ENCODE measurements around the gene CLEC7A.

The CLEC7A gene

DNA sequence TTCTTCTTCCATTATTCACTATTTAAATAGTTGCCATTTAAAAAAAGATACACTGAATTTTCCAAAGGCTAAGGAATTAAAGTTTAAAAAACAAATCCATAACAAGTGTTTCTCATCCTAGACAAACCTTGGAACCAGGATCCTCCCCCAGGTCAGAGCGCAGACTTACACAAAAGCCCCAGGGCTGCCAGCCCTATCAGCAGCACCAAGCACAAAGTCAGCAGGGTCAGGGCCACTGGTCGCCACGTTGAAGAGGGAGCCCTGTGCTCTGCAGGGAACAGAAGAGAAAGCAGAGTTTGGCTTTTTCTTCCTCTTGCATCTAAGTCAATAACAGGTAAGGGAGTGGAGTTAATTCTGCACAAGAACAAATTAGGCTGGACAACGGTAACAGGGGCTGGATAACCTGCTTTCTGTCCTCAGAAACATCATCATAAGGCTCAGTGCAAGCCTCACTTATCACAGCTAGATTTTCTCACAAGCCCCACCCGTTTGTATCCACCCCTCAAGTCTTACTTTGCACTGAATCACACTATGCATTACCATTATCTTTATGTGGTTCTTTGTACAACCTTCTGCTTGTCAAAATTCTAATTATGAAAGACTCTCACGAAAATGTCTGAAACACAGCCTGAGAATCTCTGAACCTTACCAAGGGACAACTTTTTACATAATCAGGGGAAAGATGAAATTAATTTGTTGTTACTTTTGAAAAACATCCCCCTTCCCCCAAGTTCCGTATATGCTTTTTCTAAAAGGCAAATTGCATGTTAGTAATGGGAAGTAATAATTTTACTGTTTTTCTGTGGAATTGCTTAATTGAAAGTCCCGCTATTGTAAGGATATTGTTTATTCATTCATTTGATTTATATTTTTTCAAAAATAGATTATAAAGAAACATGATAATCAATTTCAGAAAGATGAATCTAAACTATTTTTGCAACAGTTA, 40.8 kb downstream of the CLEC7A start:
- no peak for DNase-seq

DNA sequence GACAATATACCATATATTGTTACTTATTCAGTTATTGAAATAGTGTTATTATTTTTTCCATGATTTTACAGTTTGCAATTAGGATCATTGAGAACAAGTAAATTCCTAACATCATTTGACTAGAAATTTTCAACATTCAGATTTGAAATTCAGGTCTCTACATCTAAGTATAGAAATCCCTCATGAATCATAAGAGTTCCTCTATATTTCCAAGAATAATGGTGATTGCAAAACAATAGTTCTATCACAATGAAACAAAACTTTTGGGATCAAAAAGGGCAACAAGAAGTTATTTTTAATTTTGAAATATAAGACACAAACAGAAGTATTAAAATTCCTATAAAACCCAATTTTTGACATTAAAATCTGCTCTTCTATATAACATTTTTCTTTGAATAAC, 42.0 kb downstream of the CLEC7A start:
- DNase-seq: no peak

DNA sequence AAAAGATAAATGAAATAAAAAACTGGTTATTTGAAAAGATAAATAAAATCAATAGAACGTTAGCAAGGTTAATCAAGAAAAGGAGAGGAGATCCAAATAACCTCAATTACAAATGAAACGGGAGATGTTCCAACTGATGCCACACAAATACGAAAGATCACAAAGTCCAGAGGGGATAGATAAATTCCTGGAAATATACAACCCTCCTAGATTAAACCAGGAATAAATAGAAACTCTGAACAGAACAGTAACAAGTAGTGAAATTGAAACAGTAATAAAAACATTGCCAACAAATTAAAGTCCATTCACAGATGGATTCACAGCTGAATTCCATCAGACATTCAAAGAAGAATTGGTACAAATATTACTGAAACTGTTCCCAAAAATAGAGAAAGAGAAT, 43.6 kb downstream of the CLEC7A start:
- DNase-seq: no peak

DNA sequence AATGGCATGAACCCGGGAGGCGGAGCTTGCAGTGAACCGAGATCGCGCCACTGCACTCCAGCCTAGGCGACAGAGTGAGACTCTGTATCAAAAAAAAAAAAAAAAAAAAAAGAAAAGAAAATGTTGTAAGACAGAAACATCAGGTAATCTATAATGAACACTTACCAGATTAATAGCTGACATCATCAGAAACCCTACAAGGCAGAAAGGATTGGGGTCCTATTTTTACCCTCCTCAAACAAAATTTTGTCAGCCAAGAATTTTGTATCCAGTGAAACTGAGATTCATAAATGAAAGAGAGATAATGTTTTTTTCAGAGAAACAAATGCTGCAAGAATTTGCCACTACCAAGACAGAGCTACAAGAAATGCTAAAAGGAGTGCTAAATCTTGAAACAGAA, 45.3 kb downstream of the CLEC7A start:
- no peak for DNase-seq

DNA sequence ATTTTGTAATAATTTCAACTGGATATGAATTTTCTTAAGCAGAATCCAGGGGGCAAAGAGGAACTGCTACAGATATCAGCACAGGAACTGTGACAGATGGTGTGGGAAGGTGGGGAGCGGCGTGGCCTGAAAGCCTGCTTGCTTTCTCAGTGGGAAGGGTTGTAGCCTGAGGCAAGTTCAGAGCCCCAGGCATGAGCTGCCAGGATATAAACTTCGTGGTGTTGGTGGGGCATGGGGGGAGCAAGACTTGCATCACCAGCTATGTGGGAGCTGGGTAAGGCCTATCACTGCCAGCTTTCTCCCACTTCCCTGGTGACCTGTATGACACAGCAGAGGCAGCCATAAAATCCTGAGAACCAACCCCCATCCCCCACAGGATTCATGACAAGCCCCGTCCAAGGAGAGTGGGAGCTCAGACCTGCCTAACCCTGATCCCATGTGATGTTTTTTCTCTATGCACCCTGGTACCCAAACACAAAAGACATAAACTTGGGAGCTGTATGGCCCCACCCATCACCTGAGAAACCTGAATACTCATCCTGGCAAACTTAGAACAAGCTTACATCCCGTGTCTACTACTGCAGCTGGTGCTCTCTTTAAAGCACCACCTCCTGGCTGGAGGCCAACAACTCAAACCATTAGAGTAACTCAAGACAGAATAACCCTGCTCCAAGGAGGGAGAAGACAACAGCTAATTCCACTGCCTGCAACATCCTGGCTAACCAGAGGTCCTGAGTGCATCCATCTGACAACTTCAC, 47.7 kb downstream of the CLEC7A start:
- no peak for DNase-seq

DNA sequence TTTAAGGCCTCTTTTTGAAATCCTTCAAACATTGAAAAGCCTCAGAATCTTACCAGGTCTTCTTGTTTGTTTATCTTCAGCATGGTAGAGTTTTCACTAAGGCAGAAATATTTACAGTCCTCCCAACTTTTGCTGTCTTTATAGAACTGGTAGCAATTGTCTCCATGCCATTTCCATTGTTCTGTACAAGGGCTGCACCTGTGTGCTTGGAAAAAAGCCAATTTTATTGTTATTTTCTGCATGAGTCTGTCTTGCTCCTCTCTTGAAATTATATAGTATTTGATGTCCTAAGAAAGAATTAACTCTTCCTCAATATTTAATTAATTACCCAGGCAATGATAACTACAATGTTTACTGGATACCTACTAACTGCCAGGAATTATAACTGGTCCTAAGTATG, 54.5 kb downstream of the CLEC7A start:
- no peak for DNase-seq

DNA sequence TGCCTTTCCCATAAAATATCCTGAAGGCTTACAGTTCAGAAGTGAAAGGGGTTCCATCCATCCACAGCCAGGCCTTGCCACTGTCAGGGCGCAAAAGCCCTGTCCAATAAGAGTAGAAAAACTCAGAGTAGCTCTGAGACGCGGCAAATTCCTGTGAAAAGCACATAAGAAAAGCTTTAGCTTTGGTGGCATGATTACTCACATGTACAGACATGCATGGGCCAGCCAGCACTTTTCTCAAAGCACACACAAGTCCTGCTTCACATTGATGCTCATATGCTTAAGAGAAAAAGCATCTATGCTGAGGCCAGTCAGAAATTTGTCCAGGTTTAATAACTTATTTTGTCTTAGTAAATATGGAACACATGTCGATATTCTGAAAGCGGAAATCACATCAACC, 56.7 kb downstream of the CLEC7A start:
- DNase-seq: no peak

DNA sequence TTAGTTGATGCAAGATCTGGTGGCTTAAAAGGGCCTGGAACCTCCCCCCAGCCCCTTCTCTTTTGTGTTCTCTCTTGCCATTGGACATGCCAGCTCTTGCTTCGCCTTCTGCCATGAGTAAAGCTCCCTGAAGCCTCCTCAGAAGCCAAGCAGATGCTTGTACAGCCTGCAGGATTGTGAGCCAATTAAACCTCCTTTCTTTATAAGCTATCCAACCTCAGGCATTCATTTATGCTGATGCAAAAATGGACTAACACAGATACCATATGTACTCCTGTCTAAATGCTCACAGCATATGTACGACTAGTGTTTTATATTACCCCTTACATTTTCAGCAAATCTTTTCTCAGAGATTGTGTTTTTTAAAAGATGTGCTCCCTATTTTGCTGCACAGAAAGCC, 57.9 kb downstream of the CLEC7A start:
- DNase-seq: no peak

DNA sequence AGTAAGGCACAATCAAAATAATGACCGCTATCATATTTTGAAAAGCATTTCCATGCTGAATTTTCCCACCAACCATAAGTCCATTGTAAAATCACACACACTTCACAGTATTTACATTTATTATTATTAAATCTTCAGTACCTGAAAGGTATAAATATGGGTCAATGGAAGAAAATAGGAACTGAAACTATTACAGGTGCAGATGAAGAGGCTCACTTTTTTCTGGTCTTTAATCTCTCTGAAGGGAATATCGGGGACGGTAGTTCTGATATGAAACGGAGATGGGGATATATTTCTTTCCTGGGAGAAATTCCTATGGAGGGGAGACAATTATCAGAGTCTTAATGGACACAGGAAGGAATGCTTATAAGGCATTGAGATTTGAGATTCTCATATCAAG, 59.6 kb downstream of the CLEC7A start:
- no peak for DNase-seq

DNA sequence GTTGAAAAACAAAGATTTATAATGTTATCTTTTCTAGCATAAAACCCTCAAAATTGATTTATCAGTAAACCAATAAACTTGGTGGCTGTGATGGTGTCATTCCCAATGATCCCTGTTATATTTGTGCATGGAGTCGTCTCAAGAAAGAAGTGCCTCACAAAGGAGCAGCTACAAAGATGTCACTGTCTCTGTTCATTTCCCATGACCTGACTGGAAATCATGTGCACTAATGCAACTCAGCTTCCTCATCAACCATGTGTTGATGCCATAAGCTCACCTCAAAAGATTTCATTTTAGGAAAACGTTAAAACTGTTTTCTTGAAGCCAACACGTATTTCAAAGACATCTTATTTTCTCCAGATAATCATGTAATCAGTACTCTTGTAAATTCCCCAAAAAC, 60.0 kb downstream of the CLEC7A start:
- no peak for DNase-seq

DNA sequence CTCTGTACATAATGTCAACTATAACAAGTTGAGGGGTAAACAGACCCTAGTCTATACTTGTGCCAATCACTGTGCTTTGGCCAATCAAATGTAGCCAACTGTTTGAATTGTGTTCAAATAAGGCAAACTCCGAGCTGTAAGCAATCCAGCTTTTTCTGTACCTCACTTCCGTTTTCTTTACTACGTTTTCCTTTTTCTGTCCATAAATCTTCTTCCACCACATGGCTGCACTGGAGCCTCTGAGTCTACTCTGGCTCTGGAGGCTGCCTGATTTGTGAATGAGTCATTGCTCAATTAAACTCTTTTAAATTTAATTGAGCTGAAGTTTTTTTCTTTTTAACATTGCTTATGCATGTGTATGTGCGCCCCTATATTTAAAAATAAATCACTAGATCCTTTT, 60.9 kb downstream of the CLEC7A start:
- no peak for DNase-seq

DNA sequence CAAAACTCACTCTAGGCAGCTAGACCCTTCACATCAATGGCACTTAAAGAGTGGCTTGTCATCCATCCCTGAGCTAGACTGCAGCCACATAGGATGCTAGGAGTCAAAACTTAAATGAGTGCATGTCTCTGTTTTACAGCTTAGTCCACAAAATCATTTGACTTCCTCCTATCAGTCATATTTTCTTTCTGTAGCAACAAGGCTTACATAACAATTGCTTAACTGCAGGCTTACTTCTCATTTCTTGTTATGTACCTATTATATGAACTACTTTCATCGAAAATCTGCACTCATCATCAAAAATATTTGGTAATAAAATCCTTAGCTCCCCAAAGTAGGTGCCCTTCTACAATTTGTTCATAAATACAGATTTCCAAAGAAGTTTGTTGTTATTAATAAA, 61.4 kb downstream of the CLEC7A start:
- no peak for DNase-seq

DNA sequence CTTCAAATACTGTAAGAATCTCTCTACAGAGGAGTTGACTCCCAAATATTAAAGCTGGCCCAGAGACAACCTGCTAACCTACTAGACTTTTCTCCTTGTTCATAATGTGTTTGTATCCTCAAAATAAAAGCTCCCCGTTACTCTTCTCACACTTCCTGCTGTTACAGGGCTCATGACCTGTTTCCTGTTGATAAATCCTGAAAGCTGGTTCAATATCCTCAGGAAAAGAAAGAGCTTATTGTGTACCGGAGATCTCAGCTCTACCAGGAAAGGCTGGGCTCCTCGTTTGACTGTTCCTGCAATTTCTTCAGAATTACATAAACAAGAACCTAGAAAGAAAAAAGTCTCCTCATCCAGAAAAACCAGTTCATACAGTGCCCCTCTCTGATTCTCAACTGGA, 62.1 kb downstream of the CLEC7A start:
- DNase-seq: no peak

DNA sequence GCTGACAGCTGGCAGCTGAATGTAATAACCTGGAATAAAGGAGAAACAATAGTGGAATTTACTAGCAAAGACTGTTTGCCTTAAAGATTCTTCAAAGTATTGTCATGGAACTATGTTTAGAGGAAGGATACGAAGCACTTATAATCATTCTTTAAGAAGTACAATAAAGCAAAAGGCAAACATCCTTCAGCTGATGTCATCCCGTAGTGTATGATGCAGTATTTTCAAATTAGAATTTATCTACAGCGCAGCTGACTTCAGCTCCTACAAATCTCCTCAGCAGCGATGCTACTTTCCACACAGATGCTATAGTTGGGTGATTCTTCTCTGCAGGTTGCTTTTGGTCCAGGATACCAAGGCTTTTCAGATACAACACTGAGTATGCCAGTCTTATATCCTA, 62.7 kb downstream of the CLEC7A start:
- no peak for DNase-seq

All from NCI-H187 (cell line).